ENCODE measurements around the gene USP36.

DNA sequence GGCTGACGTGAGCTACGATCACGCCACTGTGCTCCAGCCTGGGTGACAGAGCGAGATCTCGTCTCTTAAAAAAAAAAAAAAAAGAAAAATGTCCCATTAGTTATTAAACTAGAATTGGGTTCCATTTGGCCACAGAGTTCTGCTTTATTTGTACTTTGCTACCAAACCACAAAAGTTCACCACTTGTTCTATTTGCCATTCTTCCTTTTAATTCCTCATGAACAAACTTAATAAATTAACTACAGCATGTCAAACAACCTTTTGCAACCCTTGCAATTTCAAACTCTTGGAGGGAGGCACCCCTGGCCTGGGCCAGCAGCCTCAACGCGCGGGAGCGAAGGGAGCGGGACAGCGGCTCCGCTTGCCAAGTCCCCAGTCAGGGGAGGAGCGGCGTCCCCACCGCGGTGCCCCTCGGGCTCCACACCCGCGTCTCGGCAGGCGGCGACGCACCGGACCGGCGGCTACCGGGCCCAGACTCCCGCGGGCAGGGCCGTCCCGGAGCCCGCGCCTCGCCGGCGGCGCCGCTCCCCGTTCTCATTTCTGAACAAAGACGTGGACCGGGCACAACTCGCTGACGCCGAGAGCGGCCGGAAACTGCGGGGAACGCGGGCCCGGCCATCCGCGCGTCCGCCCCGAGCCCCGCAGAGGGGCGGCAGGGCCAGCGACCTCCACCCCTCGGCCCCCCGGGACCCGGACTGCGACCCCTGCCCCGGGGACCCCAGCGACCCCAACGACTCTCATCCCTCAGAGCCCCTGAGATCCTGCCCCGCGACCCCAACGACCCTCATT lies 59.3 kb downstream of the USP36 start:
- TF ChIP-seq, protein P1, sequence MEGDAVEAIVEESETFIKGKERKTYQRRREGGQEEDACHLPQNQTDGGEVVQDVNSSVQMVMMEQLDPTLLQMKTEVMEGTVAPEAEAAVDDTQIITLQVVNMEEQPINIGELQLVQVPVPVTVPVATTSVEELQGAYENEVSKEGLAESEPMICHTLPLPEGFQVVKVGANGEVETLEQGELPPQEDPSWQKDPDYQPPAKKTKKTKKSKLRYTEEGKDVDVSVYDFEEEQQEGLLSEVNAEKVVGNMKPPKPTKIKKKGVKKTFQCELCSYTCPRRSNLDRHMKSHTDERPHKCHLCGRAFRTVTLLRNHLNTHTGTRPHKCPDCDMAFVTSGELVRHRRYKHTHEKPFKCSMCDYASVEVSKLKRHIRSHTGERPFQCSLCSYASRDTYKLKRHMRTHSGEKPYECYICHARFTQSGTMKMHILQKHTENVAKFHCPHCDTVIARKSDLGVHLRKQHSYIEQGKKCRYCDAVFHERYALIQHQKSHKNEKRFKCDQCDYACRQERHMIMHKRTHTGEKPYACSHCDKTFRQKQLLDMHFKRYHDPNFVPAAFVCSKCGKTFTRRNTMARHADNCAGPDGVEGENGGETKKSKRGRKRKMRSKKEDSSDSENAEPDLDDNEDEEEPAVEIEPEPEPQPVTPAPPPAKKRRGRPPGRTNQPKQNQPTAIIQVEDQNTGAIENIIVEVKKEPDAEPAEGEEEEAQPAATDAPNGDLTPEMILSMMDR (IDR thresholded peaks at IDR 0.05), result no peak
- peak in 1 of 2 donors; percentile 24 for TF ChIP-seq POLR2A (IDR thresholded peaks at IDR 0.05)

All from uterus (tissue), 2 donors.